Tibial artery (tissue), 4 donors: Measurements from ENCODE around the gene DCUN1D1.

ENCODE experiments used
- DNase-seq, 2 donors: peaks; one replicate each; pipeline ENCODE4 v3.0.0-alpha.2; 2019
- H3K27ac ChIP-seq, 2 donors: fragments of 200-600 bp; sonication (generic) in 1 of 2; 1 replicate in 1 of 2; 2 replicates in 1 of 2; pipeline ENCODE4 v1.5.1; 2018 to 2019; ENCODE audit warnings: mild to moderate bottlenecking in 1 of 2
- H3K27me3 ChIP-seq, 2 donors: fragments of 200-600 bp; sonication (generic) in 1 of 2; one replicate each; pipeline versions ENCODE4 v1.5.1 to v1.6.0; 2016 to 2019
- H3K36me3 ChIP-seq, 3 donors: fragments of 200-600 bp; sonication (generic) in 2 of 3; one replicate each; pipeline ENCODE4 v1.5.1; 2016 to 2019; ENCODE audit warnings: mild to moderate bottlenecking in 2 of 3
- H3K4me1 ChIP-seq, 4 donors: fragments of 200-600 bp; sonication (generic) in 2 of 4; 1 replicate in 3 of 4; 2 replicates in 1 of 4; pipeline ENCODE4 v1.5.1; 2016 to 2019
- H3K4me3 ChIP-seq, 2 donors: fragments of 200-600 bp; sonication (generic) in 1 of 2; 1 replicate in 1 of 2; 2 replicates in 1 of 2; pipeline ENCODE4 v1.5.1; 2018 to 2019; ENCODE audit warnings: mild to moderate bottlenecking in 2 of 2
- H3K9me3 ChIP-seq, 3 donors: fragments of 200-600 bp; sonication (generic) in 1 of 3; one replicate each; pipeline ENCODE4 v1.5.1; 2016 to 2019
- intact Hi-C: fragments of 100-400 bp; cut with DNase I; formaldehyde crosslinking; loops from one replicate; pipeline ENCODE4 v1.15.0; 2023; ENCODE audit warnings: low total_unique reads
- TF ChIP-seq, protein P1 (sequence below), 2 experiments: fragments of 200-600 bp in 1 of 2; fragments of 450-650 bp in 1 of 2; IDR thresholded peaks; one replicate each; pipeline ENCODE4 v1.5.1; 2017 to 2019; ENCODE audit warnings: antibody characterized with exemption in 2 of 2, mild to moderate bottlenecking in 1 of 2, moderate library complexity in 1 of 2

Gene DCUN1D1

DNA sequence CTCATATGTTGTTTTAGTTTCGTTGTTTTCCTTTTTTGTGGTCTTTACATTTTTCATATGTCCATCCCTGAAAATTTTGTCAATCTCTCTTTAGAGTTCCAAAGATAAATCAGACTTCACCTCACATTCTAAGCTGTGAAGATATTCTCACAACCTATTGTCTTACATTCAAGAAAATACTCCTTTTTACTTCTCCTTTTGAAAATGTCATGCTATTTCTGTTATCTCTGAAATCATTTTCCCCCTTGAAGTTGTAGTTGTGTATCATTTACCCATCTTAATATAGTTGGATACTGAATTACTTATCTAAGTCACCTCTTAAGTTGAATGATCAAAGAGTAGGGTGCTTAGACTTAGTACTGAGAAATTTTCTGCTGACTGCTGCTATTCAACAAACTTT lies 74.3 kb downstream of the DCUN1D1 start:
- TF ChIP-seq, protein P1, sequence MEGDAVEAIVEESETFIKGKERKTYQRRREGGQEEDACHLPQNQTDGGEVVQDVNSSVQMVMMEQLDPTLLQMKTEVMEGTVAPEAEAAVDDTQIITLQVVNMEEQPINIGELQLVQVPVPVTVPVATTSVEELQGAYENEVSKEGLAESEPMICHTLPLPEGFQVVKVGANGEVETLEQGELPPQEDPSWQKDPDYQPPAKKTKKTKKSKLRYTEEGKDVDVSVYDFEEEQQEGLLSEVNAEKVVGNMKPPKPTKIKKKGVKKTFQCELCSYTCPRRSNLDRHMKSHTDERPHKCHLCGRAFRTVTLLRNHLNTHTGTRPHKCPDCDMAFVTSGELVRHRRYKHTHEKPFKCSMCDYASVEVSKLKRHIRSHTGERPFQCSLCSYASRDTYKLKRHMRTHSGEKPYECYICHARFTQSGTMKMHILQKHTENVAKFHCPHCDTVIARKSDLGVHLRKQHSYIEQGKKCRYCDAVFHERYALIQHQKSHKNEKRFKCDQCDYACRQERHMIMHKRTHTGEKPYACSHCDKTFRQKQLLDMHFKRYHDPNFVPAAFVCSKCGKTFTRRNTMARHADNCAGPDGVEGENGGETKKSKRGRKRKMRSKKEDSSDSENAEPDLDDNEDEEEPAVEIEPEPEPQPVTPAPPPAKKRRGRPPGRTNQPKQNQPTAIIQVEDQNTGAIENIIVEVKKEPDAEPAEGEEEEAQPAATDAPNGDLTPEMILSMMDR (IDR thresholded peaks at IDR 0.05) = no peak
- Histone ChIP-seq H3K27ac (no peak overlapping the region), H3K27me3 (no peaks in the 10 kb centered on the region), H3K36me3 (peaks cover 16 to 43% (median 41%) of the 10 kb centered on the region in 3 donors), H3K4me3 (no peak overlapping the region), H3K9me3 (no peaks in the 10 kb centered on the region), H3K4me1 (no peaks in the 10 kb centered on the region)
- no peak for DNase-seq
- intact Hi-C loops = no loop called here

DNA sequence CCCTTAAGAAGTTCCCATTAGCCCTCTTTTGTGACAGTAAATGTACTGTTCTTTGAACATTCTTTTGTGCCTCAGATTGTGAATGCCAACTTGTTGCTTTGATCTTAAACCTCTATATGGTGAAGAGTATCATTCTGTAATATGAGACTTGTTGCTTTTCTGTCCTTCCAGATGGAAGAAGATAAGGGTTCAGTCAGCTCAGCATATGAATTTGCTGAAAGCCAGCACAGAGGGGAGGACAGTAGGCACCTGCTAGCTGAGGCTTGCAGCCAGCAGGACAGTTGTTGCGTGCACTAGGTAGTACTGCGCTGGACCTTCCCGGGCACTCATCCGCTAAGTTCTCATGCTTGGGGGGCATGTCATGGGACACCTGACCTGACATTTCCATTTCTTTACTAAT lies 74.7 kb downstream of the DCUN1D1 start:
- no peak overlapping the region for H3K4me3 ChIP-seq
- no peak overlapping the region for H3K27ac ChIP-seq
- H3K9me3 ChIP-seq = no peaks in the 10 kb centered on the region
- no peaks in the 10 kb centered on the region for H3K27me3 ChIP-seq
- peaks cover 16 to 43% (median 41%) of the 10 kb centered on the region in 3 donors for H3K36me3 ChIP-seq
- TF ChIP-seq, protein P1 (IDR thresholded peaks at IDR 0.05) = no peak
- H3K4me1 ChIP-seq = no peaks in the 10 kb centered on the region
- intact Hi-C loops = no loop called here
- no peak for DNase-seq

DNA sequence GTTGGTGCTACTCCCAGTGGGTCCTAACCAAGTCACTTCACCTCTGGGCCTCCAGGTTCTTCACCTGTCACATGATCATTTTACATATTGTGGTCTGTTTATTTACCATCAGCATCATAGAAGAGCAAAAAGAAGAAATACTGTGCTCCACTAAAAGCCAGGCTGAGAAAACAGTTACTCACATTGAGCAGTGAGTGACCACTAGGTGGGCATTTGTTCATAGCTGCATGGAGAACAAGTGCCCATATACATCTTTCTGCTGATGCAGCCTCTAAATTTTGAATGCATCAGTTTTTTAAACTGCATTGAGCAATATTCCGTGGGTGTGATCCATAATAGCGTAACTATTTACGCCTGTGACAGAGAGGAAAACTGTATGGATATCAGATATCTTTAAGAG lies 76.2 kb downstream of the DCUN1D1 start:
- Histone ChIP-seq H3K27ac (no peak overlapping the region), H3K27me3 (no peaks in the 10 kb centered on the region), H3K9me3 (no peaks in the 10 kb centered on the region), H3K4me1 (no peaks in the 10 kb centered on the region), H3K4me3 (no peak overlapping the region), H3K36me3 (peaks cover 28 to 51% (median 41%) of the 10 kb centered on the region in 3 donors)
- TF ChIP-seq, protein P1 (IDR thresholded peaks at IDR 0.05) = no peak
- DNase-seq = no peak
- intact Hi-C loops = no loop called here

DNA sequence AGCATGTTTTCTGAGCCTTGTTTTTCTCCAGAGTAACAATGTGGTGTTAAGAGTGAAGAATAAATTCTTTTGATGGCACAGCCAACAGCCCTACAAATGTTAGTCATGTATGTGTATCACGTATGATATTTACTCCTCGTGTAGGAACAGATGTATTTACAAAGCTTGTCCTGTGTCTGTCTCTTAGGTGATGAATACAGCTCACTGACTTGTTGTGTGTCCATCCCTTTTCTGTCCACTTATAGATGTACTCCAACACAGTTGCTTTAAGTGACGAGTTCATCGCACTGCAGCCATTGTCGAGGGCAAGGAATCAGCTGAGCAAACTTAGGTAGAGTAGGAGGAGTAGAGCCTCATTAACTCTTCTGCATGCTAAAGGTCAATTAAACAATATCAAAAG lies 78.1 kb downstream of the DCUN1D1 start:
- intact Hi-C loops = no loop called here
- no peaks in the 10 kb centered on the region for H3K9me3 ChIP-seq
- peaks cover 32 to 62% (median 36%) of the 10 kb centered on the region in 3 donors for H3K36me3 ChIP-seq
- H3K27ac ChIP-seq = no peak overlapping the region
- H3K27me3 ChIP-seq = no peaks in the 10 kb centered on the region
- no peaks in the 10 kb centered on the region for H3K4me1 ChIP-seq
- DNase-seq = no peak
- TF ChIP-seq, protein P1 (IDR thresholded peaks at IDR 0.05) = no peak
- H3K4me3 ChIP-seq = no peak overlapping the region

DNA sequence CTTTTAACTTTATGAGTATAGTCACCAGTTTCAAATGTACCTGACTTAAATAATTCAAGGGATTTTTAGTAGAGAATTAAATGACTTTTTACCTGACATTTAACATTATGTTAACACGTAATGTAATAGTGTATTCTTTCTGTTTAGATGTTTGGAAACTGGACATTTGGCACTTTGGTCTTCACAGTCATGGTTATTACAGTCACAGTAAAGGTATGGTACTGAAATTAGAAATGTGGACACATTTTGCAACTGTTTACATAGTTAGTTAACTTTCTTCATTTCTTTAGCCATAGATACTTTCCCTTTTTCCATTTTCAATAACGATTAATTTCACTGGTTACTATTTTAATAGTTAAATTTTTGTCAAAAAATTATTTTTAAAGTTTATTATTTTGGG lies 83.8 kb downstream of the DCUN1D1 start:
- H3K36me3 ChIP-seq = peaks cover 14 to 48% (median 15%) of the 10 kb centered on the region in 3 donors

More for the DNA sequence above, 83.8 kb downstream of the DCUN1D1 start:
- intact Hi-C loops = no loop called here
- no peak overlapping the region for H3K4me3 ChIP-seq
- no peak overlapping the region for H3K27ac ChIP-seq
- DNase-seq = no peak
- H3K27me3 ChIP-seq = no peaks in the 10 kb centered on the region
- H3K9me3 ChIP-seq = no peaks in the 10 kb centered on the region
- no peaks in the 10 kb centered on the region for H3K4me1 ChIP-seq
- TF ChIP-seq, protein P1 (IDR thresholded peaks at IDR 0.05) = no peak
